WTC11 (cell line): ENCODE measurements around the gene ENTPD8.
"Not testable (repeated sequence)": the region's sequence is repeated elsewhere in the genome, so short reads cannot be mapped to it uniquely, and the experiment has no call there.

Experiments
- ATF2 ChIP-seq: sonication (generic); formaldehyde crosslinking; IDR thresholded peaks from 2 replicates; pipeline ENCODE4 v1.8.1; 2022; ENCODE audit warnings: low read depth, missing genetic modification reagents, borderline replicate concordance
- EMX1 ChIP-seq: fragments of 250-450 bp; sonication (Bioruptor Pico); IDR thresholded peaks from 2 replicates; pipeline ENCODE4 v1.8.0; 2021; ENCODE audit warnings: mild to moderate bottlenecking
- FOXP4 ChIP-seq: sonication (generic); formaldehyde crosslinking; IDR thresholded peaks from 2 replicates; pipeline ENCODE4 v1.8.0; 2022; ENCODE audit warnings: mild to moderate bottlenecking, missing genetic modification reagents
- IRF1 ChIP-seq: sonication (generic); formaldehyde crosslinking; IDR thresholded peaks from 2 replicates; pipeline ENCODE4 v1.8.0; 2023; ENCODE audit warnings: missing genetic modification reagents
- PRDM15 ChIP-seq: sonication (generic); formaldehyde crosslinking; IDR thresholded peaks from 2 replicates; pipeline ENCODE4 v1.8.0; 2022; ENCODE audit warnings: missing genetic modification reagents
- SP1 ChIP-seq: sonication (generic); formaldehyde crosslinking; conservative IDR thresholded peaks from 2 replicates; pipeline ENCODE4 v1.8.1; 2022; ENCODE audit warnings: missing genetic modification reagents
- TCF7 ChIP-seq: sonication (generic); formaldehyde crosslinking; IDR thresholded peaks from 2 replicates; pipeline ENCODE4 v1.8.0; 2022; ENCODE audit warnings: mild to moderate bottlenecking, low read depth, missing genetic modification reagents, moderate library complexity
- ZMAT4 ChIP-seq: fragments of 250-450 bp; sonication (Bioruptor Pico); IDR thresholded peaks from 2 replicates; pipeline ENCODE4 v1.9.0; 2021; ENCODE audit warnings: mild to moderate bottlenecking

- not testable (repeated sequence) for TF ChIP-seq FOXP4 (CRISPR knock-in tag); ATF2; PRDM15; ZMAT4 (CRISPR knock-in tag); EMX1 (CRISPR knock-in tag); IRF1 (CRISPR knock-in tag); TCF7; SP1
Observed at GRCh38 chr9:137450539-137451222, 9.5 kb upstream of the ENTPD8 start.
